ENCODE data around the gene OR51A2. TPM values are rescaled to one million over a fixed set of nuclear protein-coding genes. Genes with fewer than 3 reads are reported as not detected.

OR51A2 gene
- total and polyA plus RNA-seq, 9 of the 15 experiments (the other 6 are each of a cell fraction or from before 2014, with no cell fraction given), result not detected

GRCh38 chr11:4960877-4961276 is 5.4 kb upstream of the OR51A2 start (continued):
- peak; percentile 92 for TF ChIP-seq ATF3 (IDR thresholded peaks at IDR 0.05)
- TF ChIP-seq ATF3 (CRISPR knock-in tag; conservative IDR thresholded peaks at IDR 0.05), result no peak
- TF ChIP-seq MAFF (IDR thresholded peaks at IDR 0.05; ENCODE audit: low read length), result 0 out of 2 replicates have a peak, but pooled peaks have one; percentile 14
- TF ChIP-seq ZNF609 (CRISPR knock-in tag; IDR thresholded peaks at IDR 0.05; ENCODE audit: borderline replicate concordance), result no peak
- TF ChIP-seq EHMT2 (IDR thresholded peaks at IDR 0.05), result no peak
- no peak for TF ChIP-seq HBP1 (CRISPR knock-in tag; IDR thresholded peaks at IDR 0.05)
- no peak for TF ChIP-seq SUPT5H (IDR thresholded peaks at IDR 0.05)
- TF ChIP-seq ARHGAP35 (IDR thresholded peaks at IDR 0.05; ENCODE audit: partially characterized antibody), result no peak
- no peak for TF ChIP-seq ZNF384 (IDR thresholded peaks at IDR 0.05; ENCODE audit: low read depth, low read length)
- no peak for TF ChIP-seq DDX20 (tag; IDR thresholded peaks at IDR 0.05; ENCODE audit: low read depth)
- no peak for TF ChIP-seq E4F1 (CRISPR knock-in tag; IDR thresholded peaks at IDR 0.05; ENCODE audit: borderline replicate concordance)
- no peak for TF ChIP-seq CHCHD3 (CRISPR knock-in tag; IDR thresholded peaks at IDR 0.05)
- no peak for TF ChIP-seq ZNF398 (CRISPR knock-in tag; IDR thresholded peaks at IDR 0.05)
